HCT116 (cell line): ENCODE data around the gene GRIN2A. TPM values are rescaled to one million over a fixed set of nuclear protein-coding genes. Genes with fewer than 3 reads are reported as not detected.

Experiments used
- ATAC-seq: fragments of 200-7000 bp; cut with Tn5 transposase; 2 replicates; pipeline ENCODE4 v1.9.1; 2020; ENCODE audit warnings: mild to moderate bottlenecking, moderate library complexity
- BruUV-seq: library from RNA; stranded (reverse); fragments of 400-500 nt; replicated peaks from 2 replicates; lab custom pipeline; 2021; lab: Mats Ljungman, UMichigan
- CTCF ChIA-PET: fragments of 300-600 bp; sonication (Branson Sonifier 250); formaldehyde crosslinking; loops from one replicate; lab custom pipeline; 2021; ENCODE audit warnings: antibody characterized with exemption; lab: Charles Lee
- POLR2A ChIA-PET: fragments of 300-600, 350-600 bp; sonication (Branson Sonifier 250); formaldehyde crosslinking; loops from one replicate; lab custom pipeline; 2021; ENCODE audit warnings: antibody characterized with exemption; lab: Charles Lee
- RAD21 ChIA-PET, 2 experiments: fragments of 300-600 bp; sonication (Branson Sonifier 250); formaldehyde crosslinking; loops; one replicate each; lab custom pipeline; 2023; ENCODE audit warnings: low total read pairs in 2 of 2; ENCODE audit not compliant: uncharacterized antibody in 2 of 2, unreplicated experiment in 2 of 2, low non-redundant PET in 1 of 2; lab: Charles Lee
- DNase-seq: peaks from one replicate; pipeline ENCODE4 v3.0.0-alpha.2; 2010; ENCODE audit warnings: low read depth, low spot score
- H2AFZ ChIP-seq: fragments of 200-600 bp; shearing (Covaris generic), sonication (generic); 2 replicates; pipeline ENCODE4 v1.6.1; 2017; ENCODE audit warnings: low read depth, mixed run types, mixed read lengths, antibody characterized with exemption, low read length; ENCODE audit not compliant: poor library complexity, severe bottlenecking
- H3K27ac ChIP-seq: 2 replicates; pipeline ENCODE4 v1.5.1; 2012; ENCODE audit warnings: low read depth, low read length
- H3K27me3 ChIP-seq: fragments of 200-600 bp; sonication (generic); 2 replicates; pipeline ENCODE4 v1.6.1; 2016; ENCODE audit warnings: mixed run types, low read length, mixed read lengths; ENCODE audit not compliant: insufficient read depth
- H3K36me3 ChIP-seq, 2 experiments: fragments of 200-500 bp in 1 of 2; fragments of 200-600 bp in 1 of 2; sonication (Bioruptor generic) in 1 of 2; sonication (generic) in 1 of 2; 2 replicates each; pipeline versions ENCODE4 v1.5.1 to v1.6.1; 2014 to 2016; ENCODE audit warnings: low read length in 2 of 2, inconsistent platforms in 1 of 2, mixed read lengths in 1 of 2, mixed run types in 1 of 2; ENCODE audit not compliant: insufficient read depth in 2 of 2, control insufficient read depth in 1 of 2
- H3K4me1 ChIP-seq, 2 experiments: fragments of 200-600 bp in 1 of 2; sonication (generic) in 1 of 2; 2 replicates each; pipeline versions ENCODE4 v1.5.1 to v1.6.1; 2012 to 2017; ENCODE audit warnings: low read length in 2 of 2, inconsistent platforms in 1 of 2, mild to moderate bottlenecking in 1 of 2, mixed read lengths in 1 of 2, mixed run types in 1 of 2, moderate library complexity in 1 of 2; ENCODE audit not compliant: insufficient read depth in 2 of 2, control insufficient read depth in 1 of 2
- H3K4me2 ChIP-seq: fragments of 200-600 bp; sonication (generic); 2 replicates; pipeline ENCODE4 v1.6.1; 2017; ENCODE audit warnings: mixed run types, low read length, mixed read lengths
- H3K4me3 ChIP-seq, 2 experiments: fragments of 200-600 bp in 1 of 2; sonication (generic) in 1 of 2; replicated peaks in 1 of 2; 2 replicates each; pipeline ENCODE4 v1.5.1; 2011 to 2016; ENCODE audit warnings: low read length in 2 of 2, control low read depth in 1 of 2, low read depth in 1 of 2, mild to moderate bottlenecking in 1 of 2, mixed read lengths in 1 of 2, mixed run types in 1 of 2
- H3K79me2 ChIP-seq: fragments of 200-600 bp; sonication (generic); 2 replicates; pipeline ENCODE4 v1.6.1; 2017; ENCODE audit warnings: mild to moderate bottlenecking, mixed run types, low read length, moderate library complexity, mixed read lengths; ENCODE audit not compliant: insufficient read depth
- H3K9ac ChIP-seq: fragments of 200-600 bp; sonication (generic); 2 replicates; pipeline ENCODE4 v1.6.1; 2016; ENCODE audit warnings: low read length, mixed read lengths
- H3K9me2 ChIP-seq: fragments of 200-600 bp; sonication (generic), shearing (Covaris generic); 2 replicates; pipeline ENCODE4 v1.6.1; 2017; ENCODE audit warnings: mixed run types, mild to moderate bottlenecking, moderate library complexity; ENCODE audit not compliant: insufficient read depth
- H3K9me3 ChIP-seq, 2 experiments: fragments of 200-500 bp in 1 of 2; fragments of 200-600 bp in 1 of 2; sonication (Bioruptor generic) in 1 of 2; sonication (generic) in 1 of 2; 2 replicates each; pipeline ENCODE4 v1.6.1; 2014 to 2017; ENCODE audit warnings: low read length in 2 of 2, mixed read lengths in 2 of 2, inconsistent platforms in 1 of 2, low read depth in 1 of 2, mild to moderate bottlenecking in 1 of 2, mixed run types in 1 of 2, moderate library complexity in 1 of 2; ENCODE audit not compliant: control insufficient read depth in 1 of 2, insufficient read depth in 1 of 2
- H4K20me1 ChIP-seq: fragments of 200-600 bp; sonication (generic), shearing (Covaris generic); 2 replicates; pipeline ENCODE4 v1.6.1; 2017; ENCODE audit warnings: mixed run types, mild to moderate bottlenecking, moderate library complexity; ENCODE audit not compliant: insufficient read depth
- CEBPB ChIP-seq: IDR thresholded peaks from 2 replicates; pipeline ENCODE4 v1.6.1; 2012; ENCODE audit warnings: low read depth
- FOSL1 ChIP-seq: IDR thresholded peaks from 2 replicates; pipeline ENCODE4 v1.6.1; 2012; ENCODE audit warnings: low read depth
- JUND ChIP-seq: IDR thresholded peaks from 2 replicates; pipeline ENCODE4 v1.6.1; 2012
- POLR2A ChIP-seq: IDR thresholded peaks from 2 replicates; pipeline ENCODE4 v1.7.0; 2011; ENCODE audit warnings: borderline replicate concordance; ENCODE audit not compliant: insufficient read depth, insufficient read length; ENCODE audit errors: extremely low read depth
- RAD21 ChIP-seq: IDR thresholded peaks from 2 replicates; pipeline ENCODE4 v1.6.1; 2012; ENCODE audit warnings: low read depth, mild to moderate bottlenecking
- SP1 ChIP-seq: IDR thresholded peaks from 2 replicates; pipeline ENCODE4 v1.6.1; 2012; ENCODE audit warnings: low read depth
- SRF ChIP-seq: IDR thresholded peaks from 2 replicates; pipeline ENCODE4 v1.6.1; 2012; ENCODE audit warnings: low read depth
- TCF7L2 ChIP-seq: IDR thresholded peaks from 2 replicates; pipeline ENCODE4 v1.7.0; 2011; ENCODE audit warnings: borderline replicate concordance, inconsistent platforms; ENCODE audit not compliant: insufficient read depth, insufficient read length; ENCODE audit errors: extremely low read depth
- YY1 ChIP-seq: IDR thresholded peaks from 2 replicates; pipeline ENCODE4 v1.6.1; 2011; ENCODE audit warnings: low read length, low read depth, moderate library complexity, mild to moderate bottlenecking; ENCODE audit not compliant: insufficient replicate concordance; ENCODE audit errors: extremely low read depth
- ZFX ChIP-seq: fragments of 450-650 bp; IDR thresholded peaks from 2 replicates; pipeline ENCODE4 v1.6.1; 2017
- ZNF274 ChIP-seq: fragments of 200-500 bp; sonication (Bioruptor generic); IDR thresholded peaks from 2 replicates; pipeline ENCODE4 v1.6.1; 2014; ENCODE audit warnings: mild to moderate bottlenecking, low read depth, low read length, inconsistent platforms
- intact Hi-C: fragments of 100-400 bp; cut with micrococcal nuclease; formaldehyde crosslinking; loops from 2 replicates; pipeline ENCODE4 v1.10.0; 2022
- total RNA-seq: library from RNA; stranded (reverse); gene quantifications from one replicate; pipeline ENCODE4 v1.2.1, GENCODE V29; 2021; ENCODE audit not compliant: unreplicated experiment
- TF ChIP-seq, protein P1 (sequence below): IDR thresholded peaks from 2 replicates; pipeline ENCODE4 v1.6.1; 2012; ENCODE audit warnings: low read depth
- TF ChIP-seq, protein P2 (sequence below): IDR thresholded peaks from 2 replicates; pipeline ENCODE4 v1.6.1; 2011; ENCODE audit warnings: mild to moderate bottlenecking, low read length, moderate library complexity; ENCODE audit not compliant: insufficient replicate concordance; ENCODE audit errors: extremely low read depth
- TF ChIP-seq, protein P3 (sequence below), 3 experiments: fragments of 200-600 bp in 1 of 3; sonication (generic) in 1 of 3; IDR thresholded peaks in 2 of 3; conservative IDR thresholded peaks in 1 of 3; 2 replicates each; pipeline ENCODE4 v1.5.1; 2012 to 2017; ENCODE audit warnings: low read depth in 2 of 3, low read length in 2 of 3, antibody characterized with exemption in 1 of 3, borderline replicate concordance in 1 of 3, control low read depth in 1 of 3, mild to moderate bottlenecking in 1 of 3, mixed read lengths in 1 of 3, mixed run types in 1 of 3, moderate library complexity in 1 of 3; ENCODE audit not compliant: insufficient read depth in 1 of 3
- TF ChIP-seq, protein P4 (sequence below): IDR thresholded peaks from 2 replicates; pipeline ENCODE4 v1.6.1; 2012

GRIN2A gene
- total RNA-seq, 1 experiment from 2014 or later, result 0.02 TPM

DNA sequence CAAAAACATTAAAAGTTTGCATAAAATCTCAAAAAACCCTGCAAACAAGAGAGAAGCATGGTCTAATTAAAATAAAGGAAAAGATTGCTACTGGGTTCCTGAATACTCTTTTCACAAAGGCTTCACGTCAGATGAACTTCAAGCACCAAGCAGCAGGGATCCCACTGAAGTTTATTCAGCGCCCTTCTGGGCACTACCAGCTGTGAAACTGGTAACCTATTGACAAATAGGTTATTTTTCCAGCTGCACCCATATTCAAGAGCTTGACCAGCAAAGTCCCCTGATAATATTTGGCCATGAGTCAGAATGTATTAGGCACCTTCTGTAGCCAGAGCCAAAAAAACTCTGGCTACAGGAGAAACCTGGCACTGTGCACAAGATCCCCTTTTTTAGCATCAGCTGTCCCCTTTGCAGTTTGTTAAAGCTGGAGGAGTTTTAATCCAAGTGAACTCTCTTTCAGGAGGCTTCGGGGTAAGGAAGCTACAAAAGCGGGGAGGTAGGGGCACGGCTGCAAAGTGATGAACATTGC is 60.3 kb downstream of the GRIN2A start:
- H3K36me3 ChIP-seq, result no peaks in the 10 kb centered on the region
- H3K4me3 ChIP-seq, result no peak overlapping the region
- DNase-seq (no peak), ATAC-seq (no peak)
- no peak overlapping the region for H3K9ac ChIP-seq
- no peak overlapping the region for H3K4me2 ChIP-seq
- no peaks in the 10 kb centered on the region for H4K20me1 ChIP-seq
- no TSS peak for BruUV-seq
- H3K9me3 ChIP-seq, result no peaks in the 10 kb centered on the region
- TF ChIP-seq, protein P1, sequence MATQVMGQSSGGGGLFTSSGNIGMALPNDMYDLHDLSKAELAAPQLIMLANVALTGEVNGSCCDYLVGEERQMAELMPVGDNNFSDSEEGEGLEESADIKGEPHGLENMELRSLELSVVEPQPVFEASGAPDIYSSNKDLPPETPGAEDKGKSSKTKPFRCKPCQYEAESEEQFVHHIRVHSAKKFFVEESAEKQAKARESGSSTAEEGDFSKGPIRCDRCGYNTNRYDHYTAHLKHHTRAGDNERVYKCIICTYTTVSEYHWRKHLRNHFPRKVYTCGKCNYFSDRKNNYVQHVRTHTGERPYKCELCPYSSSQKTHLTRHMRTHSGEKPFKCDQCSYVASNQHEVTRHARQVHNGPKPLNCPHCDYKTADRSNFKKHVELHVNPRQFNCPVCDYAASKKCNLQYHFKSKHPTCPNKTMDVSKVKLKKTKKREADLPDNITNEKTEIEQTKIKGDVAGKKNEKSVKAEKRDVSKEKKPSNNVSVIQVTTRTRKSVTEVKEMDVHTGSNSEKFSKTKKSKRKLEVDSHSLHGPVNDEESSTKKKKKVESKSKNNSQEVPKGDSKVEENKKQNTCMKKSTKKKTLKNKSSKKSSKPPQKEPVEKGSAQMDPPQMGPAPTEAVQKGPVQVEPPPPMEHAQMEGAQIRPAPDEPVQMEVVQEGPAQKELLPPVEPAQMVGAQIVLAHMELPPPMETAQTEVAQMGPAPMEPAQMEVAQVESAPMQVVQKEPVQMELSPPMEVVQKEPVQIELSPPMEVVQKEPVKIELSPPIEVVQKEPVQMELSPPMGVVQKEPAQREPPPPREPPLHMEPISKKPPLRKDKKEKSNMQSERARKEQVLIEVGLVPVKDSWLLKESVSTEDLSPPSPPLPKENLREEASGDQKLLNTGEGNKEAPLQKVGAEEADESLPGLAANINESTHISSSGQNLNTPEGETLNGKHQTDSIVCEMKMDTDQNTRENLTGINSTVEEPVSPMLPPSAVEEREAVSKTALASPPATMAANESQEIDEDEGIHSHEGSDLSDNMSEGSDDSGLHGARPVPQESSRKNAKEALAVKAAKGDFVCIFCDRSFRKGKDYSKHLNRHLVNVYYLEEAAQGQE, result no peak
- TF ChIP-seq ZNF274 (no peak), FOSL1 (no peak), SRF (no peak), ZFX (no peak), CEBPB (no peak), YY1 (no peak), JUND (no peak), SP1 (no peak), RAD21 (no peak), TCF7L2 (no peak), POLR2A (no peak)
- TF ChIP-seq, protein P2, sequence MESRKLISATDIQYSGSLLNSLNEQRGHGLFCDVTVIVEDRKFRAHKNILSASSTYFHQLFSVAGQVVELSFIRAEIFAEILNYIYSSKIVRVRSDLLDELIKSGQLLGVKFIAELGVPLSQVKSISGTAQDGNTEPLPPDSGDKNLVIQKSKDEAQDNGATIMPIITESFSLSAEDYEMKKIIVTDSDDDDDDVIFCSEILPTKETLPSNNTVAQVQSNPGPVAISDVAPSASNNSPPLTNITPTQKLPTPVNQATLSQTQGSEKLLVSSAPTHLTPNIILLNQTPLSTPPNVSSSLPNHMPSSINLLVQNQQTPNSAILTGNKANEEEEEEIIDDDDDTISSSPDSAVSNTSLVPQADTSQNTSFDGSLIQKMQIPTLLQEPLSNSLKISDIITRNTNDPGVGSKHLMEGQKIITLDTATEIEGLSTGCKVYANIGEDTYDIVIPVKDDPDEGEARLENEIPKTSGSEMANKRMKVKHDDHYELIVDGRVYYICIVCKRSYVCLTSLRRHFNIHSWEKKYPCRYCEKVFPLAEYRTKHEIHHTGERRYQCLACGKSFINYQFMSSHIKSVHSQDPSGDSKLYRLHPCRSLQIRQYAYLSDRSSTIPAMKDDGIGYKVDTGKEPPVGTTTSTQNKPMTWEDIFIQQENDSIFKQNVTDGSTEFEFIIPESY, result no peak
- TF ChIP-seq, protein P3, sequence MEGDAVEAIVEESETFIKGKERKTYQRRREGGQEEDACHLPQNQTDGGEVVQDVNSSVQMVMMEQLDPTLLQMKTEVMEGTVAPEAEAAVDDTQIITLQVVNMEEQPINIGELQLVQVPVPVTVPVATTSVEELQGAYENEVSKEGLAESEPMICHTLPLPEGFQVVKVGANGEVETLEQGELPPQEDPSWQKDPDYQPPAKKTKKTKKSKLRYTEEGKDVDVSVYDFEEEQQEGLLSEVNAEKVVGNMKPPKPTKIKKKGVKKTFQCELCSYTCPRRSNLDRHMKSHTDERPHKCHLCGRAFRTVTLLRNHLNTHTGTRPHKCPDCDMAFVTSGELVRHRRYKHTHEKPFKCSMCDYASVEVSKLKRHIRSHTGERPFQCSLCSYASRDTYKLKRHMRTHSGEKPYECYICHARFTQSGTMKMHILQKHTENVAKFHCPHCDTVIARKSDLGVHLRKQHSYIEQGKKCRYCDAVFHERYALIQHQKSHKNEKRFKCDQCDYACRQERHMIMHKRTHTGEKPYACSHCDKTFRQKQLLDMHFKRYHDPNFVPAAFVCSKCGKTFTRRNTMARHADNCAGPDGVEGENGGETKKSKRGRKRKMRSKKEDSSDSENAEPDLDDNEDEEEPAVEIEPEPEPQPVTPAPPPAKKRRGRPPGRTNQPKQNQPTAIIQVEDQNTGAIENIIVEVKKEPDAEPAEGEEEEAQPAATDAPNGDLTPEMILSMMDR (IDR thresholded peaks at IDR 0.05 in 2 of 3, conservative IDR thresholded peaks at IDR 0.05 in 1 of 3; ENCODE audit: borderline replicate concordance in 1 of 3, insufficient read depth in 1 of 3, low read depth in 2 of 3, low read length in 2 of 3), result no peak
- TF ChIP-seq, protein P4, sequence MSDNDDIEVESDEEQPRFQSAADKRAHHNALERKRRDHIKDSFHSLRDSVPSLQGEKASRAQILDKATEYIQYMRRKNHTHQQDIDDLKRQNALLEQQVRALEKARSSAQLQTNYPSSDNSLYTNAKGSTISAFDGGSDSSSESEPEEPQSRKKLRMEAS, result no peak
- no peak overlapping the region for H3K27ac ChIP-seq
- ChIA-PET CTCF (no interaction called here), RAD21 (no interaction called here), POLR2A (no interaction called here)
- H3K9me2 ChIP-seq, result no peaks in the 10 kb centered on the region
- H2AFZ ChIP-seq, result no peak overlapping the region
- no peaks in the 10 kb centered on the region for H3K4me1 ChIP-seq
- intact Hi-C loops, result no loop called here
- peaks cover 49% of the 10 kb centered on the region for H3K27me3 ChIP-seq
- no peaks in the 10 kb centered on the region for H3K79me2 ChIP-seq
